NCI-H2196 treated with DMSO at 0.1 percent for 48 hours (cell line): Measurements from ENCODE around the gene PDSS2.

Source experiments
- DNase-seq: peaks from one replicate; lab custom pipeline; 2025; ENCODE audit not compliant: unreplicated experiment; lab: John Stamatoyannopoulos, UW

Gene PDSS2, protein sequence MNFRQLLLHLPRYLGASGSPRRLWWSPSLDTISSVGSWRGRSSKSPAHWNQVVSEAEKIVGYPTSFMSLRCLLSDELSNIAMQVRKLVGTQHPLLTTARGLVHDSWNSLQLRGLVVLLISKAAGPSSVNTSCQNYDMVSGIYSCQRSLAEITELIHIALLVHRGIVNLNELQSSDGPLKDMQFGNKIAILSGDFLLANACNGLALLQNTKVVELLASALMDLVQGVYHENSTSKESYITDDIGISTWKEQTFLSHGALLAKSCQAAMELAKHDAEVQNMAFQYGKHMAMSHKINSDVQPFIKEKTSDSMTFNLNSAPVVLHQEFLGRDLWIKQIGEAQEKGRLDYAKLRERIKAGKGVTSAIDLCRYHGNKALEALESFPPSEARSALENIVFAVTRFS

DNA sequence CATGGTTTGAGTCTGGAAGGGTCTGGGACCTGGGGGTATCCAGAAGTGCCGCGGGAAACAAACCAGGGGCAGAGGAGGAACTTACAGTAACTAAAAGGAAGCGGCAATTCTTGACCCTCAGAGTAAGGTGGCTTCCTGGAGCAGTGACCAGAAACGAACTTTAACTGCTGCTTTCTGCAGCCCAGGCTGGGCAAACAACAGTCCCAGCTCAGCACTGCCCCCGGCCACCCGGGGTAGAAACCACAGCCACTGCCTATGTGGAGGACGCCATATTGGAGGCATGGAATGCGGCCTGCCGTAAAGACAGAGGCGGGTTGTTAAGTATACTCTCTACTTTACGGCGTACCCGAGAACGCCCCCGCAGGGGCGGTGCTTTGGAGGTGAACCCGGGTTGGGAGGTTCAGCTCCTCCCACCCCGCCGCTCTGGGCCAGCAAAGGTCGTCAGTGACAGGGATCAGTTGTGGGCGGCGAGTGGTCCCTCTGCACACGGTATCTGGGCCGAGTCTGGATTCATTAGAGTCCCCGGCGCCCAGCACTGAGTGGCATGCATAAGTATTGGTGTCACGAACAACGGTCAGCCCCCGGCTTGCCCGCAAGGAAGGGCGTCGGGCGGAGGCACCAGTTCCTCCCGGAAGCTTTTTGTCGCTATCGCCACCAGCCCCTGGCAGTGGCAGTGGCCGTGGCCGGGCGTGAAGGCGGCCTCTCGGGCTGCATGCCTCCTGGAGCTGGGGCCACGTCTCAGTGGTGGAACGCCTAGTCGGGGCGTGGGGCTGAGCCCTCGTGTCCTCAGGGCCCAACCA, at the start of gene PDSS2:
TSS of gene PDSS2 (minus strand) at position 282 of the 800 bp plus-strand sequence. CDS start at position 3, 279 bp downstream.
- DNase-seq, result peak; percentile 86

DNA sequence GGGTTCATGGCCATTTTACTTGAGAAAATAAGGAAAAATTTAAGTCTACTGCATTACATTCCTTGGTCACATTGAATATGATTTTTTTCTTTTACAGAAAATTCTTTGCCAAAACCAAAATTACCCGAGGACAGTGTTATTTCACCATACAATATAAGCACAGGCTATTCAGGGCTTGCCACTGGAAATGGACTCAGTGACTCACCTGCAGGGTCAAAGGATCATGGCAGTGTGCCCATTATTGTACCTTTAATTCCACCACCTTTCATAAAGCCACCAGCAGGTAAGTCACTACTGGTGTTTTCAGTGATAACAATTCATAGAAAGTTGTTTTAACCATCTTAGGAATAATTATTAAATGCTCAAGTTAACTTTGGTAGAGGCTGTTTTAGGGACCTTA, 46.8 kb upstream of the PDSS2 start:
- no peak for DNase-seq

DNA sequence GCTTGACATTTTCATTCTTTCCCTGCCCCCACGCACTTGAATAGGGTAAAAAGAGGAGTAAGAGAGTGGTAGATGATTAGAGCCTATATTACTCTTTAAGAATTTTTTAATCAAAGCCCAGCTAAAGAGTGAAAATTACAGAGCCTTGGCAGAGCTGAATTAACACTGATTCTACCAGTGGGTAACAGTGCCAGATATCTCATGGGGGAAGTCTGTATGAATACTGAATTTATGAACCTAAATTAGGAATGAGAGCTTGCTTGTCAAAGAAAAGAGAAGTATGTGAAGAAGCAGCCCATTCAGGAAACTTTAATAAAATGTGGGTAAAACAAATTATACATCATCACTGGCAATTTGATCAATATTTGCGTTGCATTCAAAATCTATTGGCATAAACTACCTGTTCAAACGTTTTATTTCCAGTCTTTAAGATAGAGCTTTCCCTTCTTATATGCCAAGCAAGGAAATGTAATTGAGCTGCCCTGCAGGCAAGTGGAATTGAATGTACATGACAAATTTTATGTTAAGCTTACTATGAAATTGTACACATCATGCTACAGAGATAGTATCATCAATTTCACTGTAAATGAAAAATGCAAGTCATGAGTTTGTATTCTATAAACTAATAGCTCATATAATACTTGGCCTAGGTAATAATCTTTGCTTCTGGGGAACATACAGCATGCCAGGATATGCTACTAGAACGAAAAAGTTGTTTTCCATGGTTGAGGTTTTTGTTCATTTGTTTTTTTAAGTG, 45.1 kb upstream of the PDSS2 start:
- DNase-seq, result no peak

DNA sequence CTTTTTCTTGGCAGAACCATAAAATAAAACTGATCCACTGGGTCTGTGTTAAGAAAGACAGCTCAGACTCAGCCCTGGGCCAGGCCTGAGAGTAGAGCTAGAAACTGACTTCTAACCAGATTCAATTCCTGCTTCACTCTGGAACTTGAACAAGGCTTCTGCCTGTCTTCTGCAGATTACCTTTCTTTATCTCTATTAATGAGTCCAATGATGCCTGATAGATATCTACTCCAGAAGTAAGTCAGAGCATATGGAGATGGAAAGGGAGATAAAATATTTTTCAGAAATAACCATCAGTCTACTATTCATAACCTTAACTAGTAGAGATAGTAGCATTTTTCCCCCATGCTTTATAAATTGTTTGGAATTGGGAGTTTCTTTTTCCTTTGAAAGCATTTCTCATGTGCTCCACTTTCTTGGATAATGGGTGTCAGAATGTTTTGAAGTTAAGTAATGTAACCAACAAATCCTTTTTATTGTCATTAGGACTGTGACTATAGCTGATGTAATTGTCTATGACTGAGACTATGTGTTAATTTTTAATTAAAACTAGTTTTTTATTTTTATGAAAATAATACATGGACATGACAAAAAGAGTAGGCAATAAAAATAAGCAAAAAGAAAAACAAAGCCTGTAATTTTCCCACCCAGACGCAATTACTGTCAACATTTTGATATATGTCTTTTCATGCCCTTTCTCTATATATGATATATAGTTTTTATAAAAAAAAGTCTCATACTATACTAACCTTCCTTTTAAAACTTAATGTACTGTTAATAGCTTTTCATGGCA, 37.7 kb upstream of the PDSS2 start:
- no peak for DNase-seq

DNA sequence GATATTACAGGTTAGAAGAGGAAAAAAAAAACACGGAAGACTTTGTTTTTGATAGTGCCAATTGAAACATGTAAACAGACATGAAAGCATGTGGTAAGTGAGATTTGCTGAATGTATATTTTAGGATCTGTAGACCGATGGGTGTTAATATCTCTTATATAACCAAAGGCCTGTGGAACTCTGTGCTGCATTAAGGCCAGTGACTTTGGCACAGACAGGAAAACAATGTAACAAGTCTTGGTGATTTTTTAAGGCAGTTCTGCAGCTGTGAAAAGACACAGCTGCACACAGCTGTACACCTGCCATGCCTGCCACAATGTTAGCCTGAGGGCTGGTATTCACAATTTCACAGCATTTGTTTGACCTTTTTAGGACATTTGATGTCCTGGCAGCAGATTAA, 36.6 kb upstream of the PDSS2 start:
- DNase-seq, result no peak

DNA sequence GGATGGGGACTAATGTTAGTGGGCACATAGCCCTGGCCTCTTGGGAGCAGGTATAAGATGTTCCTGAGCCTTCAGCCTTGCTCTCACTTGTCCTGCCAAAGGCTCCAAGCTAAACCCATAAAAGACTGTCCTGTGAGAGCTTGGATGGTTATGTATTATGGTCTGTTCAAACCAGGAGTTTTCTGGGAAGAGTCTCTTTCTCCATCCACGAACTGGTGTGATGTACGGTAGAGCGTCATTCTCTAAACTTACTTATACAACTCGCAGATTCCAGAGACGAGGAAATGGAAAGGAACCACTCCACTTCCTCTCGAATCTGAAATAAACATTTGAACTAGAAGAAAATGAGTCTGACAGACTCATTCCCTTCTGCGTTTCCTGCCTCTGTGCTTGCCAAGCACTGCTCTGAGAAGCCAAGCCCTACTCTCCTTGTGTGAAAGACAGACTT, 35.9 kb upstream of the PDSS2 start:
- no peak for DNase-seq

DNA sequence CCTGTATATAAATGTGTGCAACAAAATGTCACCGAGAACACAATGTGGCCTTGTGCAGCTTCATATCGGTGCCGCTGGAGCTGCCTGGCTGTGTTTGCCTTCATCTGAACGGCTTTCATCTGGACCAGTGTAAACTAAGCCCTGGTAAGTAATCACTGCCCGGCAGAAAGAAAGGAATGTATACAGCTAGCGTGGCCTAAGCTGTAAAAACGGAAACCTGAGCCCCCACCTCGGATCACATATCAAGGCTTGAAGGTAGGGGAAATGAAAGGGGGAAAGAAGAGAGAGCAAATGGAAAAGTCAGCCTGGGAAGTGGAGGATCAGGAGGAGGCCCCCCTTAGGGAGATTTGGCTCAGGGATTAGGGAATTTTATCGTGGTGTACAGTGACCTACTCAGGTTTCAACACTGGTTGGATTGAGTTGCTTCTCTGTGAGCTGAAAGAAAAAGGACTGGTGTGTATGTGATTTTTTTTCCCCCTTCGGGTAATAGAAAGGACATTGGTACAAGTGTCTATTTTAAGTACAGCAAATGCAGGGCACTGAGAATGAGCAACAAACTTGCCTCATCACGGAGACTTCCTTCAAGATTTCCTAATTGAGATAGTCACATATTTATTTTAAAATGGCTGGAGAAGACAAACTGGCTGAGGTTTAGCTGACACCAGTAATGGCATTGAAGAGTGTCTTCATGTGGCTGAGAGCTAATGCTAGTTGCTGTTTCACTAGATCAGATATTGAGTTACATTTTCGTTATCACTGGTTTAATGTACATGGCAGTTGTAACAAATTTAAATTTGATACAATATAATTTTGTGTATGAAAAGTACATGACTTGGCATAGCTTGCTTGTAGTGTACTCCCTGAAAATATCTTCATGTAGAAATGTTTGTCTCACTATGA, 34.0 kb upstream of the PDSS2 start:
- peak; percentile 18 for DNase-seq

DNA sequence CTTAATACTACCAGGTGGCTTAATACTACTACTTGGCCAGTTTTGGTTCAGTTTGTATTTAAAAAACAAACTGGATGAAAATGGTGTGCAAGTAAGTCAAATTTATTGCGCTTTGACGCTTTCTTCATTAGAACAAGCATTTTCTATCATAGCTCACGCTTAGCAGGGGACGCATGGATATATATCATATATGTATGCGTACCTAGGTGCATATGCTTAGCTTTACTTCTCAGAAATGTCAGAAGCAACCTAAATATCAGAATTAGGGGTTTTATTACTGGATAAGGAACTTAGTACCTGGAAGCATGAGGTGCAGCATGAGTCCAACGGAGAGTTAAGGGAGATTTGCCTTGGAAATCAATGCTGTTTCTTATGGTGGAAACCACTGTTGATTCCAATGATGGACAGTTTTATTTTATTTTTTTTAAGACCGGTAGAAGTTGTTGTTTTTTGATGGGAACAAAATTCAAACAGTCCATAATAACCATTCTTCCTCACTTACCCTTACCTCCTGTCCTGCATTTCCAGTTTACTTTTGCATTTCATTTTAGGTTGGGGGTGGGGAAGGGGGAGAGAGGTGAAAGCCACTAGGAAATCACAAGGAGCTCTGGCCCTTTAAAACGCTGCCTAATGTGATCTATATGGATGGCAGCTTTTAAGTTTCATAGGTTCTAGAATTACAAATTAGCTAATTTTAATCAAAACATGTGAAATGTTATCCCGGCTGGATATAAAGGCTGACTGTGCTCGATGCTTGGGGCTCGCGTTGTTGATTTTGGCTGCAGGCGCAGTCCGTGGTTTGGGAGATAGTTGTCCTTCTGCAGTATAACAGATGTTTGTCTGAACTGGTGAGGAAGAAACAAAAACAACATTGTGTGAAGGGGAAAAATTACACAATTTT, 32.6 kb upstream of the PDSS2 start:
- DNase-seq, result peak; percentile 24

DNA sequence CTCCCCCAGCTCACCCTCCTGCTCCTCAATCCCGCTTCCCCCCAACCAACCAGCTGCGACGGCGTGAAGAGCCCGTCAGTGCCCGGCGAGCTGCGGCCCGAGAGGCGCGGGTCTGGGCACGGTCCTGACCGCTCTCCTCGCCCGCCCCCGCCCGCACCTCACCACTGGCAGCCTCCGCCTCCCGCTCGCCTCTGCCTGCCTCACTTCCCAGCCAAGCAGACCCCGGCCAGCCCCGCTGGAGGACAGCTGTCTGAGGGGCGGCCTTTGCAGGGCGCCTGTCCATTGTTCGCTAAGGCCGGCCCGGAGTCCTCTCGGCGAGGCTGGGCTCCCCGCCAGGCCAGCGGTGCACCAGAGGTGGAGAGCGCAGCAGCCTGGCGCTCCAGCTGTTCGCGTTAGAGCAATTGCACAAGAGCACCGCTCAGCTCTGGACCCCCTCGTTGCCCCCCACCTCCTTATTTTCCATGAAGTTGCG, 31.8 kb upstream of the PDSS2 start:
- DNase-seq, result no peak

DNA sequence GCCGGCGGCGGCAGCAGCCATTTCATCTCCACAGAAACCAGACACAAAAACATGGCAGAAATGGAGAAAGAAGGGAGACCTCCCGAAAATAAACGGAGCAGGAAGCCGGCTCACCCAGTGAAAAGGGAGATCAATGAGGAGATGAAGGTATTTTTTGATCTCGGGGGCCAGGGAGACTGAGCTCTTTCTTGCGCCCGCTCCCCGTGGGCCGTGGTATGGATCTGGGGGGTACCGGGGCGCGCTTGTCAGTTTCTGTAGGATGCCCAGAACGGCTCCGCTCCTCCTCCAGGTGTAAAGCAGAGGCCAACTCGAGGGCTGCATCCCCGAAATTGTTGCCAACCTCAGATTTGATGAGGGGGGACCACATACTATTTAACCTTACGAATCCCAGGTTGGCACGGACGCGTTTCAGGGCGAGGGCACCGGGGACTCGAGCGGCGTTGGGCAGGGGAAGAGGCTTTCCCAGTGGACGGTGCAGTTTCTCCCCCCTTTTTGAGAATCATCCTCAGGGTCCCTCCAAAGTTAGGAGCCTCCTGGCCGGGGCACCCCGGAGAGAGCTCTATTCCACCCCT, 31.3 kb upstream of the PDSS2 start:
- no peak for DNase-seq

DNA sequence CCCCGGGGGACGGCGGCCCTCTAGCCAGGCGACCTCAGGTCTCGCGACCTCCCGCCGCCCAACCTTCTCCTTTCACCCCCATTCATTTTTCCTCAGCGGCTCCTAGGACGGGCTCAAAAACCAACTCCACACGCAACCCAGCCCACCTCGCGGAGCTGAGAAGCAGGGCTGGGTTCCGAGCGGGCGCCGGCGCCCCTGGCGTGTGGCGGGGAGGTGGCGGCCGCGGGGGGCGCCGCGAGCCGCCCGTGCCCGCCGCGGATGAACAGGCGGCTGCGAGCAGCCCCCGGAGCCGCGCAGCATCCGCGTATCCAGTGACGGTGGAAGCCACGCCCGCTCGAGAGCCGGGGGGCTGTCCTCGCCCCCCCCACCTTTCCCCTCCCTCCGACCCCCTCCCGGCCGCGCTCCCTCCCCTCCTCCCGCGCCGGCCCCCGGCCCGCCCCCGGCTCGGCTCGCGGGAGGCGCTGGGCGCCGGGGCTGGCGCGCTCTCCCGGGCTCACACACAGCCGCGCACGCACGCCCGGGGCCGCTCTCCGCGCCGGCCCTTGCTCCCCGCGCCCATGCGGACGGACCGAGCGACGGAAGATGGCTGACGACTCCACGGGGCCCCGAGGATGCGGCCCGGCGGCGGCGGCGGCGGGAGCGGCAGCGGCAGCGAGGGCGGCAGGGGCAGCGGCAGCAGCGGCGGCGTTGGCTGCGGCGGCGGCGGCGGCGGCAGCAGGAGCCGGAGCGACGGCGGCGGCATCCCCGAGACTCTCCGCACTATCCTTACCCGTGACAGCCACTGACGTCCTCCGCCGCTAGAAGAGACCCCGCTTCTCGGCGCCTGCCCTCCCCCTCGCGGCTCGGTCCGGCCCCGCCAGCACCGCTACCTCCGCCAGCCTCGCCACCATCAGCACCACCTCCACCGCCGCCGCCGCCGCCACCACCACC, 30.5 kb upstream of the PDSS2 start, which contains the start of gene SOBP:
TSS of gene SOBP (plus strand) at position 482 of the 930 bp plus-strand sequence. CDS start 500 bp downstream, outside the sequence.
- DNase-seq, result peak; percentile 20

DNA sequence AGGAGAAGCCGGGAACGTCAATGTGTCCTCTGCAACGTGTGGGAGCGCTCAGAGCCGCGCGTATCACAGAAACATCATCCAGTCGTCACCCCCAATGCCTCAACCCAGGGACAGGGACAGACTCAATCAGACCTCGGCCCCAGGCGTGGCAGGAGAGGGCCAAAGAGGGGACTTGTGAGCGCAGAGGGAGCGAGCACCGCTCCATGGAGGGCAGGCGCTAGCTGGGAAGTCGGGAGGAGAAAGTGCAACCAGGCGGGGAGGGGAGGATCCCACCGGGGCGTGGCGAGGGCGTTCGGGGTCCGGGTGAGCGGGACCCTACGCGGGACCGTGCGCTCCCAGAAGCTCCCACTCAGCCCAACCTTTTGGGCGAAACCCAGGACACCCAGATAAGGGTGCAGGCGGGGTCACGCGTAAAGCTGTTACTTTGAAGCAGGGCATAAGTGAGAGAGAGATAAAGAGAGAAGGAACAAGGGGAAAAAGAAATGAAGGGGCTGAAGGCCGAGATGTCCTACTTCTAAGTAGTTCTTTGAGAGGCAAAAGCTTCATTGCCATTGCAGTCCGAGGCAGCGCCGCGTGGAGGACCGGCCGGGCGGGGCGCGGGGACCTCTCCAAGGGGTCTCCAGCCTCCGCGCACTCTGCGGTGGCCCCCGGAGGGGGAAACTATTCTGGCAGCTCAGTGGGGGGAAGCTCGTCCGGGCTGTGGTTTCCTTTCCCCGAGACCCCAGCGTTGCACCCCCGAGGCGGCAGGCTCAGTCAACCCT, 29.7 kb upstream of the PDSS2 start:
- DNase-seq, result no peak

DNA sequence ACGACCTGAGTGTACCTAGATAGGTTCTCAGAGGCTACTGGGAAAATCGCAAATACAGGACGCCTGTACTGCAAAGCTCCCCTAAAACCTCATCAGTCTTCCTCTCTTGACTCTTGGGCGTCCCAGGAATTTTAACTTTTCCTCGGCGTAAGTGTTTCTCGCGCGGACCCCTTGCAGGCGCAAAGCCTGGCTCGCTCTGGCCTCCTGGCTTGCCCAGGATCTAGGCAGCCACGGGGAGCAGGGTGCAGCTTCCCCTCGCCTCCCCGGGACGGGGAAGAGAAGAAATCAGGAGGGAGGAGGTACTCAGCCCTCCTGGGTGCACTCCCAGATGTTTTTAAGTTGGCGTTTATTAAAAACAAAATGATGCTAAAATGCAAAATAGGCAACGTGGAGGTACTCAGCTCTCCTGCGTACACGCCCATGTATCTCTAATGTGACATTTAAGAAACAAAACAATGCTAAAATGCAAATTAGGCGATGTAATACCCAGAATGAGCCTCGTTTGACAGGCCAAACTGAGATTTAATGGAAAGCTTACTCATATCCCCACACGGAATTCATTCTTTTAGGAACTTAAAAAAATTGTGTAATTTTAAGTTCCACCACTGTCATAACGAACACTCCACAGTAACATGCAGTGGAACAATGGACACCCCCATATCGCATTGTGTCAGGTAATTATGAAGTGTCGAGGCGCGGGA, 29.0 kb upstream of the PDSS2 start:
- no peak for DNase-seq

DNA sequence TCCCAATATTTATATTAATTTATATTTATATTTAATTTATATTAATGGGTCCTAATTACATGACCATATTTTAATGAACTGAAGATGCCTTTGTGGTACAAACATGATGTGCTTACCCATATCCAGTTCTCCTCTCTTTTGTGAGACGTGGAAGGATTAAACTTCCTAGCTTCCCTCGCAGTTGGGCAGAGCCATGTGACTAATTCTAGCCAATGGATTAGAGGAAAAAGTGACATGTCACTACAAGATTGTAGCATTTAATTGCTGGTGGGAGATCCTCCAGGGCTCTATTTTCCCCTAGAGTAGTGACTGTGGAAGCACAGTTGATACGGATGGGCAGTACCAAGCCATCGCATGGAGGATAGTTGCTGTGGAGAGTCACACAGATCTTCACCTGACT, 25.8 kb upstream of the PDSS2 start:
- DNase-seq, result no peak

DNA sequence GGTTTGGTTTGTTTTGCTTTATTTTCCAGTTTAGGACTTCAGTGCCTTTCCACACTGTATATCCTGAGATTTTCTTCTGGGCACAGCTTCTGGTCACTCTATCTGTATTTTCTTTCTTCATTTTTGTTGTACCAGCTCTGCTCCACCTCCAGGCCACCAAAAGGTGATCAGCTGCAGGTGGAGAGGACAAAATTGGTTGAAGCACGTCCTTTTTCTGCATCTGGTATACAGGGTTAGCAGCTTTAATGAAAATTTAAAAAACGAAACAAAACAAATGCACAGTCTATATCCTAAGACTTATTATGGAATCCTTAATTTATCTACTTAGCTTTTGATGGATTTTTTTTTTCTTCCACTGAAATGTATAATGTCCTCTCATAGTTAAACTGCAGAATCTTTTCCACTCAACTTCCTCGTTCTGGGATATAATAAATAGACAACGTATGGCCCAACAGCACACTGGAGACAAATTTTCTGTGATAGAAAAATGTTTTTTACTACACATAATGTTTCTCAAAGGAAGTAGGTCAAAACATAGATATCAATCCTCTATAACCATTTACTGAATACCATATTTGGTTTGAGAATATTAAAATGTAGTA, 19.8 kb upstream of the PDSS2 start:
- no peak for DNase-seq
